ENCODE data around the gene ZNF816. TPM values are rescaled to one million over a fixed set of nuclear protein-coding genes. Genes with fewer than 3 reads are reported as not detected.

ZNF816 gene
- total and polyA plus RNA-seq, 2 of the 8 experiments (the other 6 are each of a cell fraction or from before 2014, with no cell fraction given): 2.7 to 13.2 TPM

GRCh38 chr19:52963247-52963618, 552 bp upstream of the ZNF816 start (continued):
- TF ChIP-seq, protein P1, sequence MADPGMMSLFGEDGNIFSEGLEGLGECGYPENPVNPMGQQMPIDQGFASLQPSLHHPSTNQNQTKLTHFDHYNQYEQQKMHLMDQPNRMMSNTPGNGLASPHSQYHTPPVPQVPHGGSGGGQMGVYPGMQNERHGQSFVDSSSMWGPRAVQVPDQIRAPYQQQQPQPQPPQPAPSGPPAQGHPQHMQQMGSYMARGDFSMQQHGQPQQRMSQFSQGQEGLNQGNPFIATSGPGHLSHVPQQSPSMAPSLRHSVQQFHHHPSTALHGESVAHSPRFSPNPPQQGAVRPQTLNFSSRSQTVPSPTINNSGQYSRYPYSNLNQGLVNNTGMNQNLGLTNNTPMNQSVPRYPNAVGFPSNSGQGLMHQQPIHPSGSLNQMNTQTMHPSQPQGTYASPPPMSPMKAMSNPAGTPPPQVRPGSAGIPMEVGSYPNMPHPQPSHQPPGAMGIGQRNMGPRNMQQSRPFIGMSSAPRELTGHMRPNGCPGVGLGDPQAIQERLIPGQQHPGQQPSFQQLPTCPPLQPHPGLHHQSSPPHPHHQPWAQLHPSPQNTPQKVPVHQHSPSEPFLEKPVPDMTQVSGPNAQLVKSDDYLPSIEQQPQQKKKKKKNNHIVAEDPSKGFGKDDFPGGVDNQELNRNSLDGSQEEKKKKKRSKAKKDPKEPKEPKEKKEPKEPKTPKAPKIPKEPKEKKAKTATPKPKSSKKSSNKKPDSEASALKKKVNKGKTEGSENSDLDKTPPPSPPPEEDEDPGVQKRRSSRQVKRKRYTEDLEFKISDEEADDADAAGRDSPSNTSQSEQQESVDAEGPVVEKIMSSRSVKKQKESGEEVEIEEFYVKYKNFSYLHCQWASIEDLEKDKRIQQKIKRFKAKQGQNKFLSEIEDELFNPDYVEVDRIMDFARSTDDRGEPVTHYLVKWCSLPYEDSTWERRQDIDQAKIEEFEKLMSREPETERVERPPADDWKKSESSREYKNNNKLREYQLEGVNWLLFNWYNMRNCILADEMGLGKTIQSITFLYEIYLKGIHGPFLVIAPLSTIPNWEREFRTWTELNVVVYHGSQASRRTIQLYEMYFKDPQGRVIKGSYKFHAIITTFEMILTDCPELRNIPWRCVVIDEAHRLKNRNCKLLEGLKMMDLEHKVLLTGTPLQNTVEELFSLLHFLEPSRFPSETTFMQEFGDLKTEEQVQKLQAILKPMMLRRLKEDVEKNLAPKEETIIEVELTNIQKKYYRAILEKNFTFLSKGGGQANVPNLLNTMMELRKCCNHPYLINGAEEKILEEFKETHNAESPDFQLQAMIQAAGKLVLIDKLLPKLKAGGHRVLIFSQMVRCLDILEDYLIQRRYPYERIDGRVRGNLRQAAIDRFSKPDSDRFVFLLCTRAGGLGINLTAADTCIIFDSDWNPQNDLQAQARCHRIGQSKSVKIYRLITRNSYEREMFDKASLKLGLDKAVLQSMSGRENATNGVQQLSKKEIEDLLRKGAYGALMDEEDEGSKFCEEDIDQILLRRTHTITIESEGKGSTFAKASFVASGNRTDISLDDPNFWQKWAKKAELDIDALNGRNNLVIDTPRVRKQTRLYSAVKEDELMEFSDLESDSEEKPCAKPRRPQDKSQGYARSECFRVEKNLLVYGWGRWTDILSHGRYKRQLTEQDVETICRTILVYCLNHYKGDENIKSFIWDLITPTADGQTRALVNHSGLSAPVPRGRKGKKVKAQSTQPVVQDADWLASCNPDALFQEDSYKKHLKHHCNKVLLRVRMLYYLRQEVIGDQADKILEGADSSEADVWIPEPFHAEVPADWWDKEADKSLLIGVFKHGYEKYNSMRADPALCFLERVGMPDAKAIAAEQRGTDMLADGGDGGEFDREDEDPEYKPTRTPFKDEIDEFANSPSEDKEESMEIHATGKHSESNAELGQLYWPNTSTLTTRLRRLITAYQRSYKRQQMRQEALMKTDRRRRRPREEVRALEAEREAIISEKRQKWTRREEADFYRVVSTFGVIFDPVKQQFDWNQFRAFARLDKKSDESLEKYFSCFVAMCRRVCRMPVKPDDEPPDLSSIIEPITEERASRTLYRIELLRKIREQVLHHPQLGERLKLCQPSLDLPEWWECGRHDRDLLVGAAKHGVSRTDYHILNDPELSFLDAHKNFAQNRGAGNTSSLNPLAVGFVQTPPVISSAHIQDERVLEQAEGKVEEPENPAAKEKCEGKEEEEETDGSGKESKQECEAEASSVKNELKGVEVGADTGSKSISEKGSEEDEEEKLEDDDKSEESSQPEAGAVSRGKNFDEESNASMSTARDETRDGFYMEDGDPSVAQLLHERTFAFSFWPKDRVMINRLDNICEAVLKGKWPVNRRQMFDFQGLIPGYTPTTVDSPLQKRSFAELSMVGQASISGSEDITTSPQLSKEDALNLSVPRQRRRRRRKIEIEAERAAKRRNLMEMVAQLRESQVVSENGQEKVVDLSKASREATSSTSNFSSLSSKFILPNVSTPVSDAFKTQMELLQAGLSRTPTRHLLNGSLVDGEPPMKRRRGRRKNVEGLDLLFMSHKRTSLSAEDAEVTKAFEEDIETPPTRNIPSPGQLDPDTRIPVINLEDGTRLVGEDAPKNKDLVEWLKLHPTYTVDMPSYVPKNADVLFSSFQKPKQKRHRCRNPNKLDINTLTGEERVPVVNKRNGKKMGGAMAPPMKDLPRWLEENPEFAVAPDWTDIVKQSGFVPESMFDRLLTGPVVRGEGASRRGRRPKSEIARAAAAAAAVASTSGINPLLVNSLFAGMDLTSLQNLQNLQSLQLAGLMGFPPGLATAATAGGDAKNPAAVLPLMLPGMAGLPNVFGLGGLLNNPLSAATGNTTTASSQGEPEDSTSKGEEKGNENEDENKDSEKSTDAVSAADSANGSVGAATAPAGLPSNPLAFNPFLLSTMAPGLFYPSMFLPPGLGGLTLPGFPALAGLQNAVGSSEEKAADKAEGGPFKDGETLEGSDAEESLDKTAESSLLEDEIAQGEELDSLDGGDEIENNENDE (IDR thresholded peaks at IDR 0.05; ENCODE audit: insufficient replicate concordance, low read length): no peak
- no peak for TF ChIP-seq POLR2AphosphoS5 (IDR thresholded peaks at IDR 0.05; ENCODE audit: low read depth, low read length)
- TF ChIP-seq, protein P2, sequence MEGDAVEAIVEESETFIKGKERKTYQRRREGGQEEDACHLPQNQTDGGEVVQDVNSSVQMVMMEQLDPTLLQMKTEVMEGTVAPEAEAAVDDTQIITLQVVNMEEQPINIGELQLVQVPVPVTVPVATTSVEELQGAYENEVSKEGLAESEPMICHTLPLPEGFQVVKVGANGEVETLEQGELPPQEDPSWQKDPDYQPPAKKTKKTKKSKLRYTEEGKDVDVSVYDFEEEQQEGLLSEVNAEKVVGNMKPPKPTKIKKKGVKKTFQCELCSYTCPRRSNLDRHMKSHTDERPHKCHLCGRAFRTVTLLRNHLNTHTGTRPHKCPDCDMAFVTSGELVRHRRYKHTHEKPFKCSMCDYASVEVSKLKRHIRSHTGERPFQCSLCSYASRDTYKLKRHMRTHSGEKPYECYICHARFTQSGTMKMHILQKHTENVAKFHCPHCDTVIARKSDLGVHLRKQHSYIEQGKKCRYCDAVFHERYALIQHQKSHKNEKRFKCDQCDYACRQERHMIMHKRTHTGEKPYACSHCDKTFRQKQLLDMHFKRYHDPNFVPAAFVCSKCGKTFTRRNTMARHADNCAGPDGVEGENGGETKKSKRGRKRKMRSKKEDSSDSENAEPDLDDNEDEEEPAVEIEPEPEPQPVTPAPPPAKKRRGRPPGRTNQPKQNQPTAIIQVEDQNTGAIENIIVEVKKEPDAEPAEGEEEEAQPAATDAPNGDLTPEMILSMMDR (IDR thresholded peaks at IDR 0.05; ENCODE audit: control extremely low read depth in 1 of 3, insufficient read depth in 1 of 3, low read depth in 1 of 3, low read length in 3 of 3): 0 out of 4 replicates have a peak, but pooled peaks of 1 of the 3 experiments have one; percentile 1
- TF ChIP-seq BACH1 (IDR thresholded peaks at IDR 0.05; ENCODE audit: low read length): 0 out of 2 replicates have a peak, but pooled peaks have one; percentile 13

Data from H1 (cell line).